Measurements from ENCODE around the gene LYVE1. TPM values are rescaled to one million over a fixed set of nuclear protein-coding genes. Genes with fewer than 3 reads are reported as not detected.

The LYVE1 gene
- total and polyA plus RNA-seq, 4 donors, result 22.5 to 70.8 (median 36.9) TPM

DNA sequence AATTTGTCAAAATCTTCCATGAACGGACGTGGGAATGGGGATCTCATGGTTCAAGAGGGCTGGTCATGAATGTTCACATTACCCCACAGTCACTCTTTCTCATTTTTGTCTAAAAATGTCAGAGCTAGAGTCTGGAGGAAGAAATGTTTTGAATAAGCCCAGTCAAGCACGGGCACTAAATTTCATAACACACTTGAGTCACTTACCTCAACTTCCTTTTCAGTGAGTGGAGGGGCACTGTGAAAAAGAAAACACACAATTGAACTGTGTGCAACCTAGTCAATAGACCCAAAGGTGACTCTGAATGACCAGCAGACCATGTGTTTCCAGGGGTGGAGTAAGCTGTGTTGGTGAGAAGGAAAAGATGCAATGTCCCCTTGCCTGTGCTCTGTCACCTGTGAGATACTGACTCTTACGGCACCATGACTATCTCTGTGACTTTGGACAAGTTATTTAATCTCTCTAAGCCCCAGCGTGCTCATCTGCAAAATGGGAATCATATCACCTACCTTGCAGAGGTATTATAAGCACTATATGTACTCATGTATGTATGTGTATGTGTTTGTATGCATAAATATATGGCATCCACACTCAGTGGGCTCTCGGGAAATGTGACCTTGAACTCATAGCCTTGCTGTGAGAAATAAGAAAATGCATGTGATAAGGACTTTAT is 38.2 kb upstream of the LYVE1 start:
- Histone ChIP-seq H3K4me1 (ENCODE audit: control insufficient read depth in 5 of 5, insufficient read depth in 5 of 5, low read length in 5 of 5) (peaks cover 3 to 23% (median 10%) of the 10 kb centered on the region in 5 donors), H3K9me3 (ENCODE audit: control insufficient read depth in 4 of 4, insufficient read depth in 3 of 4, low read length in 3 of 4) (no peaks in the 10 kb centered on the region), H3K9ac (ENCODE audit: insufficient read depth in 1 of 2, low read length in 2 of 2) (peak overlapping the region in 1 of 2 donors; percentile 30), H3K27me3 (ENCODE audit: control insufficient read depth in 3 of 3, insufficient read depth in 3 of 3, low read length in 2 of 3) (no peaks in the 10 kb centered on the region), H3K36me3 (ENCODE audit: control insufficient read depth in 4 of 4, insufficient read depth in 4 of 4, low read length in 4 of 4) (peaks cover 0 to 3% (median under 1%) of the 10 kb centered on the region in 4 donors), H3K27ac (ENCODE audit: low read depth in 1 of 2, low read length in 1 of 2) (peak overlapping the region in 1 of 2 donors; percentile 72), H3K4me3 (no peak overlapping the region)
- TF ChIP-seq, protein P1, sequence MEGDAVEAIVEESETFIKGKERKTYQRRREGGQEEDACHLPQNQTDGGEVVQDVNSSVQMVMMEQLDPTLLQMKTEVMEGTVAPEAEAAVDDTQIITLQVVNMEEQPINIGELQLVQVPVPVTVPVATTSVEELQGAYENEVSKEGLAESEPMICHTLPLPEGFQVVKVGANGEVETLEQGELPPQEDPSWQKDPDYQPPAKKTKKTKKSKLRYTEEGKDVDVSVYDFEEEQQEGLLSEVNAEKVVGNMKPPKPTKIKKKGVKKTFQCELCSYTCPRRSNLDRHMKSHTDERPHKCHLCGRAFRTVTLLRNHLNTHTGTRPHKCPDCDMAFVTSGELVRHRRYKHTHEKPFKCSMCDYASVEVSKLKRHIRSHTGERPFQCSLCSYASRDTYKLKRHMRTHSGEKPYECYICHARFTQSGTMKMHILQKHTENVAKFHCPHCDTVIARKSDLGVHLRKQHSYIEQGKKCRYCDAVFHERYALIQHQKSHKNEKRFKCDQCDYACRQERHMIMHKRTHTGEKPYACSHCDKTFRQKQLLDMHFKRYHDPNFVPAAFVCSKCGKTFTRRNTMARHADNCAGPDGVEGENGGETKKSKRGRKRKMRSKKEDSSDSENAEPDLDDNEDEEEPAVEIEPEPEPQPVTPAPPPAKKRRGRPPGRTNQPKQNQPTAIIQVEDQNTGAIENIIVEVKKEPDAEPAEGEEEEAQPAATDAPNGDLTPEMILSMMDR (IDR thresholded peaks at IDR 0.05; ENCODE audit: control extremely low read depth, extremely low read depth), result no peak
- DNase-seq (peak in 1 of 3 donors; percentile 39), ATAC-seq (ENCODE audit: insufficient read depth, low FRiP score) (peak; percentile 46)
- 38 to 52% methylated on average over 6 of the region's 6 CpGs for WGBS, 2 donors

DNA sequence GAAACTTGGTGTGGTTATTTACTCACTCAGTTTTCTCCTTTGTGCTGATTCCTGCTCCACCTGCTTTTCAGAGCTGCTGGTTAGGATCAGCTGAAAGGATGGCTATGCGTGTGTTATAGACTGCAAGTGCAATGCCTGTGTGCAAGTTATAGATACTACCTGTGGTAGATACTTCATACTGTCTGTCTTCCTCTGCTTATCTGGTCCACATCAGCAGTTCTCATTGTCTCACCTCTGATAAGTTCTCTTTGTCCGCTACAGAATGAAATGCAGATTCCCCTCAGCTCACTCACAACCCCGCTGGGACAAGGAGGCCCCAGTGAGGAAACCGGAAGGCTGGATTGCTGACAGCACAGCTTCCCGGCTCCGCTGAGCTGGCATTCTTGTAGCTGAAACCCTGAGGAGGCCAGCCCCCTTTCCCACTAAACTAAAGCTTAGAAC is 37.5 kb upstream of the LYVE1 start:
- 18 to 25% methylated on average over 6 of the region's 6 CpGs for WGBS, 2 donors
- no peak overlapping the region for H3K4me3 ChIP-seq
- ATAC-seq (ENCODE audit: insufficient read depth, low FRiP score), result no peak
- H3K9me3 ChIP-seq (ENCODE audit: control insufficient read depth in 4 of 4, insufficient read depth in 3 of 4, low read length in 3 of 4), result no peaks in the 10 kb centered on the region
- H3K9ac ChIP-seq (ENCODE audit: insufficient read depth in 1 of 2, low read length in 2 of 2), result peak overlapping the region in 1 of 2 donors; percentile 78
- TF ChIP-seq, protein P1 (IDR thresholded peaks at IDR 0.05; ENCODE audit: control extremely low read depth, extremely low read depth), result no peak
- peak; percentile 81 to 89 (median 84) for DNase-seq
- no peaks in the 10 kb centered on the region for H3K27me3 ChIP-seq (ENCODE audit: control insufficient read depth in 3 of 3, insufficient read depth in 3 of 3, low read length in 2 of 3)
- H3K36me3 ChIP-seq (ENCODE audit: control insufficient read depth in 4 of 4, insufficient read depth in 4 of 4, low read length in 4 of 4), result peaks cover 0 to 3% (median under 1%) of the 10 kb centered on the region in 4 donors
- H3K4me1 ChIP-seq (ENCODE audit: control insufficient read depth in 5 of 5, insufficient read depth in 5 of 5, low read length in 5 of 5), result peaks cover 3 to 23% (median 10%) of the 10 kb centered on the region in 5 donors
- peak overlapping the region in 1 of 2 donors; percentile 76 for H3K27ac ChIP-seq (ENCODE audit: low read depth in 1 of 2, low read length in 1 of 2)

DNA sequence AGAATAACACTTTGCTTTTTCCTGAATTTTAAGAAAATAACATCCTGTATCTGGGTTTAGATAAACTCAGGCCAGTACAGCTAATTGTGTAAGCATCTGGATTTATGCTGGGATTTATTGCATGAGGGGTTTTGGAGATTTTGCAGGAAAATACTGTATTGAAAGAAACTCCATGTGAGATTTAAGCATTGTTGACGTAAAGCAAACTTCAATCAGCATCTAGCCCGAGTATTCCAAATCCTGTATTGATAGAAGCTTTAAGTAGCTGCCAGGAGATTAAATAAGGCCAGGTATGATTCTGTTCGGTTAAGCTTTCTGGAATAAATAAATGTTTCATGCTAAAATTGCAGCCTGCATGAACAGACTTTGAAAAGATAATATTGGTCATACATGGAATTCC is 36.3 kb upstream of the LYVE1 start:
- Histone ChIP-seq H3K9me3 (ENCODE audit: control insufficient read depth in 4 of 4, insufficient read depth in 3 of 4, low read length in 3 of 4) (no peaks in the 10 kb centered on the region), H3K9ac (ENCODE audit: insufficient read depth in 1 of 2, low read length in 2 of 2) (no peak overlapping the region), H3K4me3 (no peak overlapping the region), H3K4me1 (ENCODE audit: control insufficient read depth in 5 of 5, insufficient read depth in 5 of 5, low read length in 5 of 5) (peaks cover 3 to 23% (median 13%) of the 10 kb centered on the region in 5 donors), H3K36me3 (ENCODE audit: control insufficient read depth in 4 of 4, insufficient read depth in 4 of 4, low read length in 4 of 4) (peaks cover 0 to 3% (median under 1%) of the 10 kb centered on the region in 4 donors), H3K27me3 (ENCODE audit: control insufficient read depth in 3 of 3, insufficient read depth in 3 of 3, low read length in 2 of 3) (no peaks in the 10 kb centered on the region), H3K27ac (ENCODE audit: low read depth in 1 of 2, low read length in 1 of 2) (no peak overlapping the region)
- TF ChIP-seq, protein P1 (IDR thresholded peaks at IDR 0.05; ENCODE audit: control extremely low read depth, extremely low read depth), result no peak
- peak in 1 of 3 donors; percentile 25 for DNase-seq
- 71 to 80% methylated on average over 3 of the region's 3 CpGs for WGBS, 2 donors
- ATAC-seq (ENCODE audit: insufficient read depth, low FRiP score), result no peak
